ENCODE results near the gene NR2F1-AS1. TPM values are rescaled to one million over a fixed set of nuclear protein-coding genes. Genes with fewer than 3 reads are reported as not detected.
"Not testable (repeated sequence)": the region's sequence is repeated elsewhere in the genome, so short reads cannot be mapped to it uniquely, and the experiment has no call there.

The NR2F1-AS1 gene
- total RNA-seq, 2 donors from 2014 or later, result 0.69 to 2.4 TPM

GRCh38 chr5:93511445-93511844 lies 69.6 kb downstream of the NR2F1-AS1 start:
- Histone ChIP-seq H3K36me3 (no peaks in the 10 kb centered on the region), H3K9ac (ENCODE audit: low read depth in 2 of 2, low read length in 2 of 2) (no peak overlapping the region), H3K4me1 (no peaks in the 10 kb centered on the region), H3K9me3 (no peaks in the 10 kb centered on the region), H3K27me3 (no peaks in the 10 kb centered on the region), H3K27ac (no peak overlapping the region), H3K4me3 (no peak overlapping the region)
- no peak for TF ChIP-seq CTCF (IDR thresholded peaks at IDR 0.05)
- no peak for DNase-seq
- intact Hi-C loops (cut with DNase I), result no loop called here

GRCh38 chr5:93510626-93511380 lies 70.2 kb downstream of the NR2F1-AS1 start:
- no peaks in the 10 kb centered on the region for H3K27me3 ChIP-seq
- no peak overlapping the region for H3K4me3 ChIP-seq
- H3K9me3 ChIP-seq, result no peaks in the 10 kb centered on the region
- intact Hi-C loops (cut with DNase I), result no loop called here
- H3K27ac ChIP-seq, result no peak overlapping the region
- DNase-seq, result no peak
- no peaks in the 10 kb centered on the region for H3K36me3 ChIP-seq
- H3K9ac ChIP-seq (ENCODE audit: low read depth in 2 of 2, low read length in 2 of 2), result no peak overlapping the region
- H3K4me1 ChIP-seq, result no peaks in the 10 kb centered on the region
- no peak for TF ChIP-seq CTCF (IDR thresholded peaks at IDR 0.05)

GRCh38 chr5:93505553-93505952 lies 75.5 kb downstream of the NR2F1-AS1 start:
- H3K4me3 ChIP-seq; H3K4me1 ChIP-seq; H3K27ac ChIP-seq; H3K27me3 ChIP-seq; H3K9ac ChIP-seq (ENCODE audit: low read depth in 2 of 2, low read length in 2 of 2); intact Hi-C loops (cut with DNase I); H3K9me3 ChIP-seq; DNase-seq; H3K36me3 ChIP-seq: not testable (repeated sequence)

GRCh38 chr5:93503598-93504067 lies 77.4 kb downstream of the NR2F1-AS1 start:
- H3K4me1 ChIP-seq, result no peaks in the 10 kb centered on the region
- H3K9ac ChIP-seq (ENCODE audit: low read depth in 2 of 2, low read length in 2 of 2), result no peak overlapping the region
- intact Hi-C loops (cut with DNase I), result no loop called here
- no peaks in the 10 kb centered on the region for H3K36me3 ChIP-seq
- no peak for TF ChIP-seq CTCF (IDR thresholded peaks at IDR 0.05)
- no peak overlapping the region for H3K4me3 ChIP-seq
- no peak for DNase-seq
- no peaks in the 10 kb centered on the region for H3K27me3 ChIP-seq
- no peaks in the 10 kb centered on the region for H3K9me3 ChIP-seq
- H3K27ac ChIP-seq, result no peak overlapping the region

- H3K4me1 ChIP-seq, result no peaks in the 10 kb centered on the region
- no peak for DNase-seq
- intact Hi-C loops (cut with DNase I), result no loop called here
Observed at GRCh38 chr5:93497096-93497495, 83.9 kb downstream of the NR2F1-AS1 start.

More at GRCh38 chr5:93497096-93497495, 83.9 kb downstream of the NR2F1-AS1 start:
- Histone ChIP-seq H3K9ac (ENCODE audit: low read depth in 2 of 2, low read length in 2 of 2) (no peak overlapping the region), H3K36me3 (no peaks in the 10 kb centered on the region), H3K4me3 (no peak overlapping the region), H3K27ac (no peak overlapping the region), H3K9me3 (no peaks in the 10 kb centered on the region), H3K27me3 (no peaks in the 10 kb centered on the region)
- no peak for TF ChIP-seq CTCF (IDR thresholded peaks at IDR 0.05)

Measured in colonic mucosa (tissue), 4 donors.